Adrenal gland (tissue), 12 donors: Measurements from ENCODE around the gene ST8SIA1. TPM values are rescaled to one million over a fixed set of nuclear protein-coding genes. Genes with fewer than 3 reads are reported as not detected.

Experiments
- DNase-seq, 7 donors: peaks; one replicate each; pipeline ENCODE4 v3.0.0-alpha.2; 2019 to 2020
- H3K27ac ChIP-seq, 5 donors: fragments of 200-600 bp; sonication (generic) in 4 of 5; 1 replicate in 3 of 5; 2 replicates in 2 of 5; pipeline versions ENCODE4 v1.5.1 to v1.8.0; 2016 to 2020; ENCODE audit warnings: mild to moderate bottlenecking in 1 of 5
- H3K27me3 ChIP-seq: fragments of 200-600 bp; 2 replicates; pipeline ENCODE4 v1.8.0; 2021
- H3K36me3 ChIP-seq, 2 donors: fragments of 200-600 bp; replicated peaks in 1 of 2; 1 replicate in 1 of 2; 2 replicates in 1 of 2; pipeline versions ENCODE4 v1.5.1 to v1.8.0; 2018 to 2022
- H3K4me1 ChIP-seq, 2 donors: fragments of 200-600 bp; replicated peaks in 1 of 2; 1 replicate in 1 of 2; 2 replicates in 1 of 2; pipeline versions ENCODE4 v1.5.1 to v1.8.0; 2018 to 2021
- H3K4me3 ChIP-seq, 4 donors: fragments of 200-600 bp; sonication (generic) in 3 of 4; one replicate each; pipeline ENCODE4 v1.5.1; 2016 to 2018
- H3K9me3 ChIP-seq, 3 donors: fragments of 200-600 bp; sonication (generic) in 1 of 3; replicated peaks in 1 of 3; 1 replicate in 2 of 3; 2 replicates in 1 of 3; pipeline versions ENCODE4 v1.5.1 to v1.8.0; 2016 to 2021
- CTCF ChIP-seq, 6 experiments: fragments of 450-650 bp in 4 of 6; fragments of 200-600 bp in 2 of 6; sonication (generic) in 1 of 6; IDR thresholded peaks; 1 replicate in 5 of 6; 2 replicates in 1 of 6; pipeline versions ENCODE4 v1.5.1 to v1.8.0; 2016 to 2021; ENCODE audit warnings: antibody characterized with exemption in 6 of 6, mild to moderate bottlenecking in 2 of 6, moderate library complexity in 1 of 6
- POLR2A ChIP-seq, 2 donors: fragments of 450-650 bp; IDR thresholded peaks; one replicate each; pipeline ENCODE4 v1.6.1; 2017; ENCODE audit warnings: antibody characterized with exemption in 2 of 2, mild to moderate bottlenecking in 2 of 2, moderate library complexity in 1 of 2
- WGBS, 4 donors: extraction: QIAGEN DNeasy Blood & Tissue Kit in 2 of 4; methylation state at CpG; one replicate each; pipeline versions ENCODE4 v1.1.5 to v1.1.7; 2013 to 2017; 5-methylcytosine and 5-hydroxymethylcytosine counted together
- intact Hi-C, 2 donors: fragments of 100-400 bp; cut with DNase I; formaldehyde crosslinking; loops; one replicate each; pipeline versions ENCODE4 v1.14.1 to v1.15.0; 2022 to 2023
- polyA plus RNA-seq, 3 donors: library from polyadenylated mRNA; stranded (reverse); fragments of 200-250 nt in 2 of 3; fragments of 350-450 nt in 1 of 3; fragmentation: Illumina TruSeq in 1 of 3; extraction: RNeasy Lipid Tissue Mini Kit (QIAGEN cat#74804) in 1 of 3; gene quantifications; one replicate each; pipeline ENCODE4 v1.2.3, GENCODE V29; 2013 to 2014
- total RNA-seq, 9 donors: library from RNA; depleted of rRNA in 4 of 9; stranded (reverse); fragments of >200 nt in 4 of 9; fragments of 120-200 nt in 1 of 9; fragmentation: NEBNext Ultra II Directional in 1 of 9; extraction: Animal tissue kit (Norgen Biotek cat#: 25700) in 1 of 9; gene quantifications; one replicate each; pipeline versions ENCODE4 v1.1.0 to v1.2.4, GENCODE V29; 2013 to 2023
- donor health status: healthy with polysubstance abuse.
- donor health status: Bipolar disorder and iron deficiency.
- donor health status: DM: yes; HTN: yes; CAD: no.
- donor health status: DM: no; HTN: no; CAD: no.
- donor health status: DM: no; HTN: no; CAD: no.
- donor health status: DM: yes; HTN: yes; CAD: no.

Gene ST8SIA1
- total and polyA plus RNA-seq, 12 donors: 3.1 to 37.8 (median 11.8) TPM

GRCh38 chr12:22313286-22313962, 21.1 kb downstream of the ST8SIA1 start:
- H3K36me3 ChIP-seq: no peaks in the 10 kb centered on the region
- H3K4me3 ChIP-seq: no peak overlapping the region
- H3K9me3 ChIP-seq: no peaks in the 10 kb centered on the region
- H3K27ac ChIP-seq: no peak overlapping the region
- WGBS, 4 donors: 91 to 96% (median 95%) methylated on average over 4 of the region's 4 CpGs
- intact Hi-C loops: no loop called here
- TF ChIP-seq POLR2A (IDR thresholded peaks at IDR 0.05): no peak
- no peak for TF ChIP-seq CTCF (IDR thresholded peaks at IDR 0.05)
- no peaks in the 10 kb centered on the region for H3K27me3 ChIP-seq
- no peaks in the 10 kb centered on the region for H3K4me1 ChIP-seq
- DNase-seq: no peak

GRCh38 chr12:22312336-22312735, 22.2 kb downstream of the ST8SIA1 start:
- Histone ChIP-seq H3K9me3 (no peaks in the 10 kb centered on the region), H3K27me3 (no peaks in the 10 kb centered on the region), H3K36me3 (no peaks in the 10 kb centered on the region), H3K27ac (no peak overlapping the region), H3K4me3 (no peak overlapping the region), H3K4me1 (no peaks in the 10 kb centered on the region)
- 74 to 85% (median 82%) methylated on average over 5 of the region's 5 CpGs for WGBS, 4 donors
- intact Hi-C loops: no loop called here
- no peak for TF ChIP-seq POLR2A (IDR thresholded peaks at IDR 0.05)
- TF ChIP-seq CTCF (IDR thresholded peaks at IDR 0.05): no peak
- DNase-seq: no peak

- Histone ChIP-seq H3K27ac (no peak overlapping the region), H3K4me1 (no peaks in the 10 kb centered on the region), H3K36me3 (no peaks in the 10 kb centered on the region), H3K9me3 (no peaks in the 10 kb centered on the region), H3K27me3 (no peaks in the 10 kb centered on the region), H3K4me3 (no peak overlapping the region)
- DNase-seq: no peak
- intact Hi-C loops: no loop called here
- TF ChIP-seq POLR2A (IDR thresholded peaks at IDR 0.05) (no peak), CTCF (IDR thresholded peaks at IDR 0.05) (no peak)
- 71 to 81% (median 73%) methylated on average over 2 of the region's 2 CpGs for WGBS, 4 donors
These were observed 23.8 kb downstream of the ST8SIA1 start for GRCh38 chr12:22310709-22311108.

- H3K27me3 ChIP-seq: no peaks in the 10 kb centered on the region
- no peak overlapping the region for H3K4me3 ChIP-seq
- H3K27ac ChIP-seq: no peak overlapping the region
- no peaks in the 10 kb centered on the region for H3K9me3 ChIP-seq
- intact Hi-C loops: no loop called here
- H3K36me3 ChIP-seq: no peaks in the 10 kb centered on the region
- no peak for DNase-seq
- 79 to 96% (median 86%) methylated on average over 2 of the region's 2 CpGs for WGBS, 4 donors
- no peaks in the 10 kb centered on the region for H3K4me1 ChIP-seq
- TF ChIP-seq POLR2A (IDR thresholded peaks at IDR 0.05) (no peak), CTCF (IDR thresholded peaks at IDR 0.05) (no peak)
These were observed 24.2 kb downstream of the ST8SIA1 start for GRCh38 chr12:22310275-22310674.
